Cerebellar cortex (tissue), 1 donor: Measurements from ENCODE around the gene CENPP.

Experiments
- DNase-seq: peaks from one replicate; pipeline ENCODE4 v3.0.0-alpha.2; 2015; ENCODE audit warnings: low spot score

CENPP gene

GRCh38 chr9:92598382-92598781 lies 272.6 kb downstream of the CENPP start:
- DNase-seq = no peak

DNA sequence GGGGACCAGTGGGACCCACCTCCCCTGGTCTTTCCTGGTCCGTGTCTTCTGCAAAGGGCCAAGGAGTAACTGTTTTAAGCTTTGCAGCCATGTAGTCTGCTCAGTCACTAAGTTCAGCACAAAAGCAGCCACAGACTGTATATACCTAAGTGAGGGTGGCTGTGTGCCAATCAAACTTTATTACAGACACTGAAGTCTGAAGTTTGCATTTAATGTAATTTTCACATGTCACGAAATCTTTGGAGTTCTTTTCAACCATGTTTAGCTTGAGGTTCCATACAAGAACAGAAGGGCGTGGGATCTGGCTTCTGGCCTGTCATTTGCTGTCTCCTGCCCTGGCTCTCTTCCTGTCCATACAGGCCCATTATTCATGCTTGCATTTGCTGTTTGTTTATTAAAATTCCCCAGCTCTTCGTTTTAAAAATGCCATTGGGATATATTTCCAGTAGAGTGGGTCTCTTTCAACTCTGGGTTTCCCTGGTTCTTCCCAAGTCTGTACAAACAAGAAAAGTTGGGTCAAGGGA lies 274.2 kb downstream of the CENPP start:
- DNase-seq = no peak

GRCh38 chr9:92600462-92601261 lies 274.9 kb downstream of the CENPP start:
- DNase-seq = no peak

GRCh38 chr9:92601451-92601850 lies 275.7 kb downstream of the CENPP start:
- no peak for DNase-seq

DNA sequence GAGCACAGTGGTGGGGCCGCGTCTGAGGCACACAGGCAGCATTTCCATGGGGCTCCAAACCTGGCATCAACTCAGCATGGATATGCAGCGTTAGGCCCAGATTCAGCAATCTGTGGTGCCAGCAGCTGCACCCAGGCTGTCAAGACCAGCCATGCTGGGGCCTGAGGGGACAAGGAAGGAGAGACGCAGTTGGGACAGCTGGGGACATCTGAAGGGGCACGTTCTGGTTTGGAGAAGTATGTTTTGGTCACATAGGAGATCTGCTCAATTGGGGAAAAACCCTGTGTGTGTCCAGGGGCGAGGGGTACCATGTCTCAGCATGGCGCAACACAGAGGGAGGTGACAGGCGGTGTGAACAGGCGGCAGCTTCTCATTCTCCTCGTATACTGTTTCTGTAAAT lies 276.7 kb downstream of the CENPP start:
- DNase-seq = no peak

- no peak for DNase-seq
Measured at GRCh38 chr9:92603100-92603499, 277.3 kb downstream of the CENPP start.

DNA sequence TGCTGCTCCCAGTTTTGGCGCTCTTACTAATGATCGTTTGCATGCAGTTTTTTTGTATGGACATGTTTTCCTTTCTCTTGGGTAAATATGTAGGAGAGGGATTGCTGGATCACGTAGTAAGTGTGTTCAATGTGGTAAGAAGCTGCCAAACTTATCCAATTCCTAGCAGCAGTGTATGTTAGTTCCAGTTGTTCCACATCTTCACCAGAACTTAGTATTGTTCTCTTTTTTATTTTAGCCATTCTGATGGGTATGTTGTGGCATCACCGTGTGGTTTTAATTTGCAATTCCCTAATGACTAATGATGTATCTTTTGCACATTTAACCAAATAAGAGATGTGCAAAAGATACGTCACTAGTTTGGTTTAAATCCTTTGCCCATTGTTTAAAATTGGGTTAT lies 278.2 kb downstream of the CENPP start:
- DNase-seq = no peak

DNA sequence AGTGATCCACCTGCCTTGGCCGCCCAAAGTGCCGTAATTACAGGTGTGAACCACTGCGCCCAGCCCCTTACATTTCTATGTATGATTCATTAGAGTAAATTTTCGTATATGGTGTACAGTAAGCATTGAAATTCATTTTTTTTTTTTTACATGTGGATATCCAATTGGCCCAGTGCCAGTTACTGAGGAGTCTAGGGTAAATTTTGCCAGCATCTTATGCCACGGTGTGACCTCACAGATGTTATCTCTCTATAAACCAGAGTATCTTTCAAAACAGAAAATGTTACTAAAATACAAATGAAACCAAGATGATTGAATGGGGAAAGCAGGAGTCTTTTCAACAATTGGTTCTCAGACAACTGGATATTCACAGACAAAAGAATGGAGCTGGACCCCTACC lies 279.5 kb downstream of the CENPP start:
- no peak for DNase-seq

GRCh38 chr9:92607088-92607487 lies 281.3 kb downstream of the CENPP start:
- DNase-seq = peak; percentile 29

DNA sequence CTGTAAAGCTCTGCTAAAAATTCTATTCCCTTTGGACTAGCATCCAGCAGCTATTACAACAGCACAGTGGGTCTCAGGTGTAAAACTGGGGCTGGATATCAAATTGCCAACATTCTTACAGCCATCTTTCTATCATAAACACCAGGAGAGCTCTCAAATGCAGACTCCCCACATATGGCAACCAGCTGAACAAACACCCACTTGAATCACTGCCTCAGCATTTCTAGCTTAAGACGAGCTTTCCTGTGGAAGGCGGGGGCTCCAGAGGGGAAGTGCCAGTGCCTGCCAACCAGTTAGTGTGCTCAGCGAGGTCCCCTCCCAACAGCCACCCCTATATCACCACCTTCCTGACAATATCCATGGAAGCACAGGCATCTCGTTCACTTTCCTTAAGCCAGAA lies 282.0 kb downstream of the CENPP start:
- no peak for DNase-seq

DNA sequence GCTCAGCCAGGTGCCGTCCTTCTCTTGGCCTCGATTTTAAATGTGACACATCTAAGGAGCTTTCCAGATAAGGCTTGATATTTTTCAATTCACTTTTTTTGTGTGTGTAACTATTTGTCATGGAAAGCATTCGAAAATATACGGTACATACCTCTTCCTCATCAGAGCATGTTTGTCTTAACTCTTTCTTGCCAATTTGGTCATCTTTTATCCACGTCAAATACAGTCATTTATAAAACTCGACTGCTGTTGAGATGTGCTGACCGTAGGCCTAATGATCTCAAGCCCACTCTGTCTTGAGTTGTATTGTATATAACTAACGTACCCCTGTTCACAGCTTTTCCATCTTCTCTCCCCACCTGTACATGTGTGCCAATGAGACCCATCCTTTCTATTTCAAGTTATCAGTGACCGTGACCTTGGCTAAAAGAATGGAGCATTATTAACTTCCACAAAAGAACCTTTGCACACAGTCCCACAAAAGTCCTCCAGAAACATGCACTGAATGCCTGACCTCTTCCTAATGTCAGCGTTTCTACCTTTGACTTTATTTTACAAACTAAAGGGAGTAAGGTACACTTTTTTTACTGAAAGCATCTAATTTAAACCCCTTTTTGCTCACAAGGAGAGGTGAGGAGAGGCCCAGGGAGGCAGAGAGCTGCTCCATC lies 282.6 kb downstream of the CENPP start:
- DNase-seq = no peak

DNA sequence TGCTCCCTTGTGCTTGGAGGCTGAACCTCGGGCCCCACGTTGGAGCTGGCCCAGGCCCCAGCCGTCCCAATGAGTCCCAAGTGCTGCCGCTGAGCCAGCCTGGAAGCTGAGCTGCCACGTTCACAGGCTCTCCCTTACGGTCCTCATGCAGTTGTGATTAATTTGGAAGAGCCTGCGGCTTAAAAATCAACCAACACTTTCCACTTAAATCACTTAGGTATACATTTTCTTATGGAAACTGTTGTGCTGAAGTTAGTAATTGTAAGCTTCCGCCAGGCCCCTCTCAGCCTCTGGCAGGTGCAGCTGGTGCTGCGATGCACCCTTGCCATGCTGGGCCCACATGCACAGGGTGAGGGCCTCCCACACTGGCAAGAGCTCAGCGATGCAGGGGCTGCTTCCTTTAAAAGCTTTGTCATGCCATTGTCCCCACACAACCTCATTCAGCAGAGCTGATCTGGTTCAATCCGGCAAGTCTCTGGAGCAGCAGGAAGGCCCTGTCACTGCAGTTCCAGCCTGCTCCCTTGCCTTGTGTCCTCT lies 283.2 kb downstream of the CENPP start:
- peak; percentile 66 for DNase-seq

DNA sequence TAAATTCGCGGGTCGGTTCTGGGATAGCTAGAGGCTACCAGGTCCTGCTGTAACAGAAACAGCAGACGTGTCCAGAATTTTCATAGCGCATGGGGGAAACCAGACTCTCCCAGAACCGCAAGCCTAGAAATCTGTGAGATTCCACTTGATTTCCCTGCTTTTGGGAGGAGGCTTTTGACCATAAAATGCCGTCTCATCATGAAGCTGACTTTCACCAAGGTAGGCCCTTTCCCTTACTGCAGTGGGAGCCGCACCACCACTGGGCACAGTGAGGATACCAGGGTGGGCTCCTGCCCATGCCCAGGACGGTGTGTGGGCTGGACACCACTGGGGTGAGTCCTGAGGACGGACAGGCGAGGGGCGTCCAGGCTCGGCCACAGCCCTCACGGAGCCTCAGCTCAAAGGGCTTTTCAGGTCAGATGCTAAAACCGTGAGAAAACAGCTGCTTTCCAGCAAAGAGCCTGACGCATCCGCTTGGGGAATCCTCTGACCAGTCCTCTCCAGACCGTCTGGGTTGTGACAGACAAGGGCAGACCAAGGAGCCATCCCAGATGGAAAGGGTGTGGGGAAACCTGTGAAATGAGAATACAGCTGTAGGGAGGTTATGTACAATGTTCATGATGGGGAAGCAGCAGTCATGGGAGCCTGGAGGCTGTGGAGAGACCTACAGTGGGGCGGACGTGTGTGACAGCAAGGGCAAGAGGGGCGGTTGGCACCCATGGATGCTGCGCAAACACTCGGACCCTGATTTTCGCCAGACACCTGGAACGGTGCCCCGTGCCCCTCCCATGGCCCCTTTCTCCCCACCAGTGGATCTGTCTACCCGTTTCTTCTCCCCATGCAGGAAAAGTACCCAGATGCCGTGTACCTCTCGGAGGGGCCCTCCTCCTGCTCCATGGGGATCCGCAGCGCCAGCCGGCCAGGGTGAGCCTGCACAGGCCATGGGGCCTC lies 285.0 kb downstream of the CENPP start:
- DNase-seq = no peak

GRCh38 chr9:92611621-92612285 lies 286.0 kb downstream of the CENPP start:
- peak; percentile 64 for DNase-seq

- peak; percentile 55 for DNase-seq
Measured at GRCh38 chr9:92612292-92612691, 286.5 kb downstream of the CENPP start.

DNA sequence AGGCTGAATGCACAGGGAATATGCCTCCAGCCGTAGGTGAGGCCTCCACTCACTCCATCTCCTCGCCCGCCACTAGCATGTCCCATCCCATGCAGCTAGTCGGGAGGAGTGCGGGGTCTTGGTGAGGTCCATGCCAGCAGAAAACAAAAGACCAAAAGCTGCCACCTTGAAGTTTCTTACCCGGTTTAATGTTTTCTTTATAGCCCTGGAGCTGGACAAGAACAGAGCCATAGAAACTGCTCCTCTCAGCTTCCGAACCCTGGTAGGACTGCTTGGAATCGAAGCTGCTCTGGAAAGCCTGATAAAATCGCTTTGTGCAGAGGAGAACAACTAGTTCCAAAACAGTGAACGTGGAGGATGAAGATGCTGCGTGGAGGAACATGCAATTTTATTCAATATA lies 287.1 kb downstream of the CENPP start:
- no peak for DNase-seq

DNA sequence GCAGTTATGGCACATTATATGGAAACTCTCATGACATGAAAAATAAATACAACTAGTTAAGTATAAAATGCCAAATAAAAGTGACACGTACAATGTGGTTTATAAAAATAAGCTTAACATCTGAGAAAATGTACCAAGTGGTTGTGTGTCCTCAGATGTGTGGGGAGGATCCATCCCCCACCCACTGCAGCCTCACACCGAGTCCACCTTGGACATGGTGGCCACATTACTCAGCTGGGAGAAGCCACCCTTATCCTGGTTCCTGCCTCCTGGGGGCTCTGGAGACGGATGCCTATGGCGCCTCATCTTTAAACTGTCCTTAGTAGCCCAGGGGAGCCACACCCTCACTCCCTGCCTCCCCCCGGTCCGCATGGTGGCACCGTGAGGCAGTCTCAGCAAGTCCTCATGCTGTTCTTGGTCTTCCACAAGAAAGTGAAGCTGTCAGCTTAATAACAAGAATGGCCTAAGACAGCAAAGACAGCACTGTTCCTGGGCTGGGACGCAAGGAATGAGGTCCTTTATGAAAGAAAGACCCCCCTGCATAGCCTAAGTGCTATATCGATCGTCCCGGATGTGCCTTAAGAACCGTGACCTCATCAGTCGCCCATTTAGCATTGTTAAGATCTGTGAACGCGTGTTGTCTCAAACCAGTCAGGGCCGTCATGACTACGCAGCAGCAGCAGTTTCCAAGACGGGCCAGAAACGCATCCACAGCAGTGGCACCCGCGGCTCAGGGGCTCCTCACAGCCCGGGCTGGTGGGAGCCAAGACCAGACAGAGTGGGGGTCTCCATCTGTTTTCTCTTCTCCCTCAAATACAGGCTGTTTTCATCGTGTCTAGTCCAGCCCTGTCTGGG lies 287.7 kb downstream of the CENPP start:
- no peak for DNase-seq

- no peak for DNase-seq
Measured at GRCh38 chr9:92614123-92614510, 288.4 kb downstream of the CENPP start.

DNA sequence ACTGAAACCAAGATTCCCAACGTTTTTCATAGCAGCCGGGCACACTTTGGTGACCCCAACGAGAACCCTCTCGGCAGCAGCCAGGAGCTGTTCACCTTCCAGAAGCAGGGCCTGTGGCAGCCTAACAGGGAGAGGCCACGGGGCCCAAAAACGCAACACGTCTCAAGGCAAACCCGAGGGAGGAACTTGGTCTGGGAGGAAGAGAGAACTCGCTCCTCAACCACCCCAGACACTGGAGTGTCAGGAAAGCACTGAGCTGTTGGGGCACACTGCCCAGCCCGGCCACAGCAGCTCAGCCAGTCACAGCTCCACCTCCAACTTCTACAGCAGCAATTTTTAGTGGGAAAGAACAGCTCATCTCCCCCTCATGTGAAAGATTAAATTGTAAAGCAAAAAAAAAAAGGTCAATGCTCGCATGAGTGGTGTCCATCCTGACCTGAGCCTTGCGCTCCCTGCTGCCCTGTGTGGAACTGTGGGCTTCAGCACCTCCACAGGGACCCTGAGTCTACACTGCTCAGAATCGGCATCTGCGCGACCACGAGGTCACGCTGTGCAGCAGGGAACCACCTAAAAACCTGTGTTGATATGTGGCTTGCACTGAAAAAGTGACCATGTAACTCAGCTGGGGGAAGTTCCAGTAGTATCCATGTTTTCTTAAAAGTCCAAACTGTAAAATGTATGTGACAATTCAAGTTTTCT lies 289.2 kb downstream of the CENPP start:
- no peak for DNase-seq

GRCh38 chr9:92615790-92616189 lies 290.0 kb downstream of the CENPP start:
- no peak for DNase-seq
